GM19023 (cell line): ENCODE data around the gene SLC35A3.
A peak's percentile ranks its signal among the peaks of the same experiment; 100 is the strongest.
"Not testable (repeated sequence)": the region's sequence is repeated elsewhere in the genome, so short reads cannot be mapped to it uniquely, and the experiment has no call there.

Experiments
- ATAC-seq: cut with Tn5 transposase; IDR thresholded peaks from one replicate; pipeline ENCODE4 v1.9.1; 2021; ENCODE audit warnings: mild to moderate bottlenecking, moderate library complexity; ENCODE audit not compliant: unreplicated experiment

SLC35A3 gene

DNA sequence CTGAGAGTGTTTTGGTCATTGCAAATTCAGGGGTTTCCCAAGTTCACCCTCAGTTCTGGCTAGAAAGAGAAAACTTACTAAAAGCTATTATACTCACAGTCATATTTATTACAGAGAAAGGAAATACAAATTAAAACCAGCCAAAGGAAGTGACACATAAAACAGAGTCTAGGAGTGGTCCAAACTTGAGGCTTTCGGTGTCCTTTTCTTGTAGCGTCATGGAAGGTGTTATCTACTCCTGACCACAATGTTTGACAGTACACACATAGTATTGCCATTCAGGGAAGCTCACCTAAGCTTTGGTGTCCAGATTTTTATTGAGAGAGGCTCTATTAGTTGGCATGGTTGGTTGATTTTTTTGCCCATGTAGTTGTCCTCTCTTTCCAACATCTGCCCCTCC is 59.0 kb downstream of the SLC35A3 start:
- ATAC-seq: no peak

- ATAC-seq: no peak
These were observed 64.7 kb downstream of the SLC35A3 start for GRCh38 chr1:100034470-100034869.

DNA sequence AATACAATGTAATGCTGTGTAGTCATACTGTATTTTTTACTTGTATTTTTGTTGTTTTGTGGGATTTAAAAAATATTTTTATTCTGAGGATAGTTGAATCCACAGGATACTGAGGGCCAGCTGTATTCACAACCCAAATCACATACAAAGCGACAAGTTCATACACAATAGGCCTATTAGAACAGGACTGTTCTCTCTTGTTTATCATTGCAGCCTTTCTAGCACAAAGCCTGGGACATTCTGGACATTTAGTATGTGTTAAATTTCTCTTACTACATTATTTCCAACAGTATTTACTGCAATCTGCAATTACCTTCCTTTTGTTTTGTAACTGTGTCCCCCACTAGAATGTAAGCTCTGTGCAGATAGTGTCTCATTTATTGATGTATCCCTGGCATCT is 65.4 kb downstream of the SLC35A3 start:
- no peak for ATAC-seq

GRCh38 chr1:100036718-100037655 is 67.2 kb downstream of the SLC35A3 start:
- ATAC-seq: no peak

DNA sequence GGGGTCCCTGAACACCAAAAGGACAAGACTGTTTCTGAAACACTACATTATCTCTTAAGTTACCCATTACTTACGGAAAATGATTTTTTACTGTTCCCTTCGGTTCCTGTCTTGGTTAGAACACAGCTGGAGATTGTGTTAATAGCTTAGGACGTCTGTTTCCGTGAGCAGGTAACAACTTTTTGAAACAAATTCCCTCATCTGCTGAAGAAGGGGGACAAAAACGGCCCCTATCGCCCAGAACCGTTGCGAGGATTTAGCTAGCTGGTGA is 67.8 kb downstream of the SLC35A3 start:
- no peak for ATAC-seq

DNA sequence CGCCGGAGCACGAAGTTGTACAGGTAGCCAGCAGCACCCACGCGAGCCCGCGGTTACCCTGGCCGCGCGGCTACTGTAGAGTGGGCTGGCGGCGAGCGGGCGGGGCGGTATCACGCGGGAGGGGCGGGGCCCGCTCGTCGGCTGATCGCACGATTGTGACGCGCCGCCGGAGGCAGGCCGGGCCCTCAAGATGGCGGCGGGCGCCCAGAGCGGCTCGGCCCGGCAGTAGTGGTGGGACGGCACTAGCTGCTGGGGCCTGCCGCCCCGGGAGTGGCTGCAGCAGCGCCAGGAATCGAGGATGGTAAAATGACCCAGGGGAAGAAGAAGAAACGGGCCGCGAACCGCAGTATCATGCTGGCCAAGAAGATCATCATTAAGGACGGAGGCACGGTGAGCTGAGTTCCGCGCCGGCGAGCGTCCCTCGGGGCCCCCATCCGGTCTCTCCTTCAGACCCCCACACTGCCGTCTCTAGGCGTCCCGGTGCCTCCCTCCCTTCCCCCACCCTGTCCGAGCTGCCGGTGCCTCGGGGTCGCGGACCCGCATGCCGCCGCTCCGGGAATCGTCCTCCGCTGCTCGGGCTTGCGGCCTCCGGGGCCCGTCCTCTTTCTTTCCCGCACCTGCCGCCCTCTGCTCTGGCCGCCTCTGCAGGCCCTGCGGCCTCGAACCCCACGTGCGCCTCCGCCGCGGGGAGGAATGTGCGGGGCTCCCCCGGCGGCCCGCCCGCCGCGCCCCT is 68.3 kb downstream of the SLC35A3 start:
- peak; percentile 83 for ATAC-seq

GRCh38 chr1:100038660-100039287 is 69.0 kb downstream of the SLC35A3 start:
- peak; percentile 58 for ATAC-seq

DNA sequence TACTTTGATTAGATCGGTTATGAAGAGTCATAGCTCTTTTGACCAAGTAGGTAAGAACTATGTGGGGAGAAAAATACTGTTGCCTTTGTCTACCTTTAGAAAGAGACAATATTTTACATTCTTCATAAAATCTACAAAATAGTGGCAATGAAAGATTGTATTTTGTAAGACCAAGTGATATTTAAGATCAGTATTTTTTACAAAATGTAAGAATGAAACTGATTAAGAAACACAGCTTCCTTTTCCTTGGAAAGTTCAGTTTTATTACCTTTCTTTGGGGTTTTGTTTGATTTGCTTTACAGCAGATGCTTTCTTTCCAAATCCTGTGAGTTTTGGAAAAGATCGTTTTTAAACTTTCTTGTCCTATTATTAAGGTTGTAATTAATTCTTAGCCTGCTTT is 69.8 kb downstream of the SLC35A3 start:
- ATAC-seq: no peak

DNA sequence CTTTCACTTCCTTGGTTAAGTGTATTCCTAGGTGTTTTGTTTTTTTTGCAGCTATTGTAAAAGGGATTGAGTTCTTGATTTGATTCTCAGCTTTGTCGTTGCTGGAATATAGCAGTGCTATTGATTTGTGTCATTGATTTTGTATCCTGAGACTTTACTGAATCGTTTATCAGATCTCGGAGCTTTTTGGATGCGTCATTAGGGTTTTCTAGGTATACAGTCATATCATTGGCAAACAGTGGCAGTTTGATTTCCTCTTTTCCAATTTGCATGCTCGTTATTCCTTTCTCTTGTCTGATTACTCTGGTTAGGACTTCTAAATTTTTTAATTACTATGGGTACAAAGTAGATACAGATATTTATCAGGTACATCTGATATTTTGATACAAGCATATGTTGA is 75.4 kb downstream of the SLC35A3 start:
- ATAC-seq: no peak

DNA sequence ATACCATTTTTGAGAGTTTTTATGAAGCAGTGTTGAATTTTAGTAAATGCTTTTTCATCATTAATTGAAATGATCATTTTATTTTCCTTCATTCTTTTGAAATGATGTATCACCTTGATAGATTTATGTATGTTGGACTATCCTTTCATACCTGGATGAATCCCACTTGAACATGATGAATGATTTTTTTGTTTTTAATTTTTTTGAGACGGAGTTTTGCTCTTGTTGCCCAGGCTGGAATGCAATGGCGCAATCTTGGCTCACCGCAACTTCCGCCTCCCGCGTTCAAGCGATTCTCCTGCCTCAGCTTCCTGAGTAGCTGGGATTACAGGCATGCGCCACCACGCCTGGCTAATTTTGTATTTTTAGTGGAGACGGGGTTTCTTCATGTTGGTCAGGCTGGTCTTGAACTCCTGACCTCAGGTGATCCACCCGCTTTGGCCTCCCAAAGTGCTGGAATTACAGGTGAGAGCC is 77.5 kb downstream of the SLC35A3 start:
- ATAC-seq: not testable (repeated sequence)

- ATAC-seq: no peak
These were observed 80.3 kb downstream of the SLC35A3 start for GRCh38 chr1:100050139-100050538.

- no peak for ATAC-seq
These were observed 81.6 kb downstream of the SLC35A3 start for GRCh38 chr1:100051401-100051800.

DNA sequence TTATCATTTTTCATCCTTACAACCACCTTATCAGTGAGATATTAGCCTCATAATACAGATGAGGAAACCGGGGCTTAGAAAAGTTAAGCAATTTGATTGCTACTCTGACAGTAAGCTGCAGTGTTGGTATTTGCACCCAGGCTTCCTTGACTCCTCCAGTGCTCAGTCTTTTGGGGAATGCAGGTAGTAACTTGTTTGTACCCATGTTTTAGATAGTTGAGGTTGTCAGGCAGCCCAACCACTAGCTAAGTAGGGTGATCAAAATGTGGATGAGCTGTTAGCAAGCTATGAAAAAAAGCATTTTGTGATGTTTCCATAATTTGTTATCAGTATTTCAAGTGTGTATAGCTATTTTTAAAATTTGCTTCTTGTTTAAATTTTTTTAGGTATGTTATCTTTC is 82.1 kb downstream of the SLC35A3 start:
- ATAC-seq: no peak

DNA sequence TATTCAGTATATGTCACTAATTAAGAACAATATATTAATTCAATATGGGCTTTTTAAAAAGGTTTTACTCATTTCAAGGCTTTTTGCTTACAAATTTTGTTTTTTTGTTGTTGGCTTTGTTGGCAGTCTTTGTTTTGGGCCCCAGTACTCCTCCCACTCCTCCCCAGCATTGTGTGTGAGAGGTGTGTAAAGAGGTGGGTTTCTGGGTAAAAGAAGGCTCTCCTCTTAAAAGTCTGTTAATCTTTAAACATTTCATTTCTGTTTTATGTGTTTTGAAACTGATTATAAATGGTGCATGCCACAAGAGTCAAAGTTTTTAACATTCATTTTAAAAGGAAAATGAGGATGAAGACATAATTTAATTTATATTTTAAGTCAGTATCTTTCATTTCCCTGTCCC is 83.3 kb downstream of the SLC35A3 start:
- ATAC-seq: no peak

DNA sequence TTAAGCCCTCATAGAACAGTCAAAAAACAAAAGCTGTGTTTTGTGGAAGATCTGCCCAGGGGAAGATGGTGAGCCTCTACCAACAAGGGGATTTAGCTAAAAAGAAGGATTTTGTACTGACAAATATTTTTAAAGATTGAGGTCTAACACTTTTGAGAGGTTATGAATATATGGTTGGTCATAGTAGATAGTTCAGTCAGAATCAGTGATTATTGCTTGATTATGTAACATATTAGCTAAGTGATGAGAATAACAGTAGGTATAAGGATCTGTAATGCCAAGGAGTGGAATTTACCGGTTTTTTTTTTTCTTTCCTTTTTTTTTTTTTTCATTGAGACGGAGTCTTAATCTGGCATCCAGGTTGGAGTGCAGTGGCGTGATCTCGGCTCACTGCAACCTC is 83.9 kb downstream of the SLC35A3 start:
- ATAC-seq: no peak

DNA sequence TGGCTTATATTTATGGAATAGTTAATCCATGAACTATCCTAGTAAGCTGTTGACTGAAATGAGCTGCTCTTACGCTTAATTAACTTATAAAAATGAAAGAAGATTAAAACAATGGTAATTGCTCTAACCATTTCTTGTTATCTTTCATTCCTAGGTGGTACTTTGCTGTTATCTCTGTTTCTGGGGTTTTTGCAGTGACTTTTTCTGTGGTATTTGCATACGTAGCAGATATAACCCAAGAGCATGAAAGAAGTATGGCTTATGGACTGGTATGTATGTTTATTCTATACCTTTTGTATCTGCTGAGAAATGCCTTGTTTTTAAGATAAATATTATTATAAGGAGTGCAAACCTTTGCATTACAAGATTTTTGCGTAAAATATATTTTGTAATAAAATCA is 91.9 kb downstream of the SLC35A3 start:
- ATAC-seq: no peak

GRCh38 chr1:100065183-100065968 is 95.6 kb downstream of the SLC35A3 start:
- no peak for ATAC-seq

DNA sequence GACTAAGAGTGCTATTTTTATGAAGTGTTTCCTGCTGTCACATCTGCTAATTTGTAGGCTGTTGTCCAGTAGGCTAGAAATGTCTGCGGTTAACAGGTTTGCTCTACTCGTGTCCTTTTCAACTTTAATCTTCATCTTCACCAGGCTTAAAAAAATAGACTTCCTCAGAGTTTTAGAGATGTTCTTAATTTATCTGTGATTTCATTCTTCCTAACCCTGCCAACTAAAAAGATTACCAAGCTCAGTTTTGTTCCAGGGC is 96.1 kb downstream of the SLC35A3 start:
- ATAC-seq: no peak

DNA sequence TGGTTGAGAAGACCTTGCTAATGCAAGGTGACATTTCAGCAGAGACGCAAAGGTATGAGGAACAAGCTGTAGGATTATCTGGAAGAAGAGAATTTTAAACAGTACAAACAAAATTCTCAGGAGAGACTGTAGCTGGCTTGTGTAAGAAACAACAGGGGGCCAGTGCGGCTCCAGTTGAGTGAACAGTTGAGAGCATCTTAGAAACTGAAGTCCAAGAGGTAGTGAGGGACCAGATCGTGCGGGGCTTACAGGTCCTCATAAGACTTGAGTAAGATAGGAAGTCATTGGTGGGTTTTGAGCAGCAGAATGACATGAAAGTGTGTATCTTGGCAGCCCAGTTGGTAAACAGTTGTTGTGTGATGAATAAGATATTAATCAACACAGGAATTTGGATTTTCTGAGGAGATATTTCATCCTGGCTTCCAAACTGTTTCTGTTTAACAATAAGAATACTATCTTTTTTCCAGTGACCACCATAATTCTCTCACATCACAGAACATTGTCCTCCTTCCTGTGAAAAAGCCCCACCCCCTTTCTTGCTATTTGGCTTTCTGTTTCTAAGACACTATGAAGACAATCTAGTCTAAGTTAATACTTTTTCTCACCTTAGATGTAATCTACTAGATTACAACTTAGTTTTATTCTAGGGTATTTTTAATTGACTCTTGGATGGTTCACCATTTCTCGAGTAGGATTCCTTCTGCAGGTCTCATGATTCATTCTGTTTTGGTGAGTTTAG is 100.6 kb downstream of the SLC35A3 start:
- ATAC-seq: no peak

GRCh38 chr1:100073531-100073930 is 103.7 kb downstream of the SLC35A3 start:
- no peak for ATAC-seq
